AML-193 (cell line): ENCODE results near the gene METAP2.
"Not testable (repeated sequence)": the region's sequence is repeated elsewhere in the genome, so short reads cannot be mapped to it uniquely, and the experiment has no call there.

Source experiments
- DNase-seq, 2 experiments: peaks; one replicate each; lab custom pipeline; 2025; lab: John Stamatoyannopoulos, UW

The METAP2 gene

DNA sequence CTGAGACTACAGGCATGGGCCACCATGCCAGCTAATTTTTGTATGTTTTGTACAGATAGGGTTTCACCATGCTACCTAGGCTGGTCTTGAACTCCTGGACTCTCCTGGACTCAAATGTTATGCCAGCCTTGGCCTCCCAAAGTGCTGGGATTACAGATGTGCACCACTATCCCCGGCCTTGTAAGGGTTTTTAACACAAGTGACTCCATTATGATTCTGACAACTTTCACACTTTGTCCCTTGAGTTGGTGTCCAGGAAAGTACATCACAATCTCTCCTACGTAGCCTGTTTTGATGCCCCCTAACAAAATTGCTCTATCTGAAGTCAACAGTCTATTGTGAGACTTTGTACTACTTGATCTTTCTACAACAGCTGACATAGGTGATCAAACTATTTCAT, 11.4 kb upstream of the METAP2 start:
- DNase-seq: no peak

DNA sequence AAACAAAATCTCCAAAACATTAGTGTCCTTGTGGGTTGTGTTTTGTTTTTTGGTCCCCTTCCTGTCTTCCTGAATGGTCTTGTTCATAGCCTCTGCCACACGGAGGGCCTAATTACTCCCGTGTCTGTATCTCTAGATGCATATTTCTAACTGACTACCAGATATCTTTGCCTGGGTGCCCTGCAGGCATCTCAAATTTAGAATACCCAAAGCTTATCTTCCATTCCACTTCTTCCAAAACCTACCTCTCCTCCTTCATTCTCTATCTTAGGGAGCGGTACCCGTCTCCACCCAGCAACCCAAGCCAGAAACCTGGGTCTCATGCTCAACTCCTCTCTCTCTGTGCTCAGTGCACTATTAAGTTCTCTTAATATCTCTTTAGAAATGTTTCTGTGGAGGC, 10.9 kb upstream of the METAP2 start:
- DNase-seq: no peak

DNA sequence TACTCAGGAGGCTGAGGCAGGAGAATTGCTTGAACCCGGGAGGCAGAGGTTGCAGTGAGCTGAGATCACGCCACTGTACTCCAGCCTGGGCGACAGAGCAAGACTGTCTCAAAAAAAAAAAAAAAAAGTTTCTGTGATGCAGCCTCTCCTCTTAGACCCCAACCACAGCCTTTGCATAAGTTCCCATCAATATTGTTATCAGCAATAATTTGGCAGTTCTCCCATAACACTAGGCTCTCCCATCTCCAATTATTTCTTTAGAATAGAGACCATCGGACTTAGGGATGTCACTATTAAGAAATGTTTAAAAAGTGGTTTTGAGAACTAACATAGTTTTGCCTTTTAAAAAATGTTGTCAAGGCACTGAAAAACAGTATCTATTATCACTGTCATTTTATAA, 10.2 kb upstream of the METAP2 start:
- DNase-seq: not testable (repeated sequence)

DNA sequence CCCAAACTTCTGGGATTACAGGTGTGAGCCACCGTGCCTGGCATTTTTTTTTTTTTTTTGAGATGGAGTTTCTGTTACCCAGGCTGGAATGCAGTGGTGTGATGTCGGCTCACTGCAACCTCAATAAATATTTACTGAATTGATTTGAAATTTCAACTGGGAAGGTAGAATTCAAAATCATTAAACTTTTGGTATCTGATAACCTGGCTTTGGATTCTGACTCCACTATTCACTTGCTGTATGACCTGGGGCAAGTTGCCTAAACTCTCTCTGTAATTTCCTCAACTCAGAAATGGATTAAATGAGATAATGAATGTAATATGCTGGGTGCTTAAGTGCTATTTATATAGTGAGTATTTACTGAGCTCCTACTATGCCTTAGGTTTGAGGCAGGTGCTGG, 8.7 kb upstream of the METAP2 start:
- no peak for DNase-seq

DNA sequence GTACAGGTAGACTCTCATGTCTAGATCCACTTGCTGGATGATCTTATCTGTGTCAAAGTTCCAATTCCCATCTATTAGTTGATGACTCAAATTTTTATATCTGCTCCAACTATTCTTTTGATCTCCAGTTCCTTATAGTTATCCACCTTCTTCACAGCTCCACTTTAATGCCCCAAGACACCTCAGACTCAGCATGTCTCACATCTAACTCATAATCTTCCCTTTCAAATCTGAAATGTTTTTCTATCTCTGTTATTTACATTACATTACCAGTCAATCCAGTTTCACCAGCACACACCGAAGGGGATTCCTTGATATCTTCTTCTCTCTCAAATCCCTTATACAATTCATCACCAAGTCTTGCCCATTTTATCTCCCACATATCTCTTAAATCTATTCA, 3.7 kb upstream of the METAP2 start:
- no peak for DNase-seq

DNA sequence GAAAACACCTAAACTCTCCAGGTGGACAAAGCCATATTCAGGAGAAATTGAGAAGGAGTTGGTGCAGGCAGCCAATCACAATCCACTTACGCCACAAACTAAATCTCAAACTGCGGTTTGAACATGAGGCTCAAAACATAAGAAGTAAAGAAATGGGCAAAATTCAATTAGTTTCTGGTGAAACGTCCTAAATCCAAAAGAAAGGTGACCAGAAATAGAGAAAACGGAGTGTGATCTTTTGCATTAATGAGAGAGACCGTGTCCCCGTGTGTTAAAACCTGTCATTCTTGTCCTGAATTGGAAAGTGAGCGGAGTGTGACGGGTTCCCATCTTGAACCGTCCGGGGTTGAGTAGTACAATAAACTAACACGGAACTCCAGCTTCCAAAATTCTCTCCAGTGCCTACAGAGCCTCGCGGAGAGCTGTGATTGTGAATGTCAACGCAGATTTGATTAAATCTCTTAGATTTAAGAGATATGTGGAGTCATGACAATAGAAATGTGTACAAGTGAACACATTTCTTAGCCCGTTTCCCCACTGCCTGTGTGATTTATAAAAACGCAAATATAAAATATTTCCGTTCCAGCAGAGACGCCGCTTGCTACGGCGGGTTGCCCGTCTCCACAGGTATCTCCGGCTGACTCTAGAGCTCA, 595 bp upstream of the METAP2 start:
- no peak for DNase-seq

DNA sequence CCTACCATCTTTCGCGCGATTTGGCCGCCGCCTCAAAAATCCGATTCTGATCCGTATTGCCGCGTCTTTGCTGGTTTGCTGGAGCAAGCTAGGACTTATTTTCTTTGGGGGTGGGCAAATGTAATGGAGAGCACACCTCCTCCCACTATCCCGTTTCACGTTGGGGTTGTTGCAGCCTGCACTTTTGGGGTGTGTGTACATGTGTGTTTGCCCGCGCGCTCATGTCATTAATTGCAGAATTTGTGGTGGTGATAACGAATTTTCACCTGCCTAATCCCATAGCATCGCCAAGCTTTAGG, 657 bp downstream of the METAP2 start:
- DNase-seq: no peak

DNA sequence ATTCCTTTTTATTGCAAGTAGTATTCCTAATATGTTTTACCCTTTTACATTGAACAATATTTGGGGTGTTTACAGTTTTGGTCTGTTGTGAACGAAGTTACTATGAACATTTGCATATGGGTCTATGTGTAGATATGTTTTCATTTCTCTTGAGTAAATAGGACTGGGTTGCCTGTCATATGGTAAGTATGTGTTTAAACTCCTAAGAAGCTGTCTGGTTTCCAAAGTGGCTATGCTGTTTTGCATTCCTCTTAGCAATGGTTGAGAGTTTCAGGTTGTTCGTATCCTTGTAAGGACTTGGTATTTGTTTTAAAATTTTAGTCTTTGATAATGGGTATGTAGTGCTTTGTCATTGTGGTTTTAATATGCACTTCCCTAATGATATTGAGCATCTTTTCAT, 6.3 kb downstream of the METAP2 start:
- no peak for DNase-seq

DNA sequence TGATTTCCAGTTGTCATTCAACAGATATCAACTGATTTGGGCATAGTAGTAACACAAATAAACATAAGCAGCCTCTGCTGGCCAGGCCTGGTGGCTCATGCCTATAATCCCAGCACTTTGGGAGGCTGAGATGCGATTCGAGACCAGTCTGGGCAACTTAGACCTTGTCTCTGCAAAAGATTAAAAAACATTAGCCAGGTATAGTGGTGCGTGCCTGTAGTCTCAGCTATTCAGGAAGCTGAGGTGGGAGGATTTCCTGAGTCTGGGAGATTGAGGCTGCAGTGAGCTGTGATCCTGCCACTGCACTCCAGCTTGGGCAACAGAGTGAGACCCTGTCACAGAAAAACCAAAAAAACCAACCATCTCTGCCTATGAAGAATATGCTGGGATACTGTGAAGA, 7.1 kb downstream of the METAP2 start:
- no peak for DNase-seq

DNA sequence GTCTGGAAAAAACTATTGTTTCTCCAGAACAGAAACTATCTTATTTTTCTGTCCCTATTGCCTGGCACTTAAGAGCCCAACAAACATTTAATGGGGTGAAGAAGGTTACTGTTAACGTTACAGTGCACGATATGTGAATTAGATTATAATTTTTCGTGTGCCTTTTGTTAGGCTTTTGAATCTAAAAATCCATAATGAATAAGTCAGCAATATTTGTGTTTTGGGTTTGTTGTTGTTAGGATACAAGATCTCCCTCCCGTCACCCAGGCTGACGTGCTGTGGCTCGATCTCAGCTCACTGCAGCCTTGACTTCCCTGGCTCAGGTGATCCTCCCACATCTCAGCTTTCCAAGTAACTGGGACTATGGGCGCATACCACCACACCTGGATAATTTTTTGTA, 7.9 kb downstream of the METAP2 start:
- DNase-seq: no peak

DNA sequence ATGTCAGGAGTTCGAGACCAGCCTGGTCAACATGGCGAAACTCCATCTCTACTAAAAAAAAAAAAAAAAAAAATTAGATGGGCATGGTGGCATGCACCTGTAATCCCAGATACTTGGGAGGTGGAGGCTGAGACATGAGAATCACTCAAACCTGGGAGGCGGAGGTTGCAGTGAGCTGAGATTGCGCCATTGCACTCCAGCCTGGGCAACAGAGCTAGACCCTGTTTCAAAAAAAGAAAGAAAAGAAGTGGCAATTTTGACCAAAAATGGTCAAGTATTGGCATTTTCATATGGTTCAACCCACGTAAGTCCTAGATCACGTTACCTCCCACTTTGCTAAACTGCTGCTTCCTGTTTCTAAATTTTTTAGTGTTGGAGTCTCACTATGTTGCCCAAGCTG, 8.6 kb downstream of the METAP2 start:
- not testable (repeated sequence) for DNase-seq

DNA sequence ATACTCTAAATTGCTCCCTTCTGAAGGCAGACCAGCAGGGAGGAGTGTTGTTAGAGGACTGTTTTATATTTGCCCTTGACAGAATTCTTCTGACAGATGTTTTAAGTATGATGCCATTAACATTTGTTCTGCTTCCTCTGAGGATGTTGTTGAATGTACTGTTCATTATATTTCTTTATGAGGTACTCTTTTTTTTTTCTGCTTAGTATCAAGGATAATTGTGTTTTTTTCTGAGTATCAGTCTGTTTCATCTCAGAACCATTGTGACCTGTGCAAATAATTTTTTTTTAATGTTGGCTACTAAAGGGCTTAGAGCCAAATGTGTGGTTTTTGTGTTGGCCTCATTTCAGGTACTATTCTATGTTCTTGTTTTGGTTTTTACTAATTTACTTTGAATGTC, 10.6 kb downstream of the METAP2 start:
- no peak for DNase-seq

DNA sequence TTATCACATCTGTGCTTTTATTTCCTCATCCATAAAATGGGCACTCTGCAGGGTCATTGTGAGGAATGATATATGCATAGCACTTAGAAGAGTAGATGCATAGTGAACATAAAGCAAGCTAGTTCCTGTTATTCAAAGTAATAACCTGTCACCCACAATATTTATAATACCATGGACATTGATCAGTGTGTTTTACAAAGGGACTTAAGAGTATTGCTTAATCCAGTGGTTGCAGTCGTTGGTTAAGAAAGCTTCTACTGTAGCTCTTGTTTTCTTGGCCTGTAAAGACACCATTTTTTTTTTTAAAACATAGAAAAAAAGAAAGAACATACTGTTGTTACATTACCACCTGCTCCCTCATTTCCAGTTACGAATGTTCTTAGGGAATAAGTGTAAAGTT, 13.1 kb downstream of the METAP2 start:
- DNase-seq: peak; percentile 24 to 29

DNA sequence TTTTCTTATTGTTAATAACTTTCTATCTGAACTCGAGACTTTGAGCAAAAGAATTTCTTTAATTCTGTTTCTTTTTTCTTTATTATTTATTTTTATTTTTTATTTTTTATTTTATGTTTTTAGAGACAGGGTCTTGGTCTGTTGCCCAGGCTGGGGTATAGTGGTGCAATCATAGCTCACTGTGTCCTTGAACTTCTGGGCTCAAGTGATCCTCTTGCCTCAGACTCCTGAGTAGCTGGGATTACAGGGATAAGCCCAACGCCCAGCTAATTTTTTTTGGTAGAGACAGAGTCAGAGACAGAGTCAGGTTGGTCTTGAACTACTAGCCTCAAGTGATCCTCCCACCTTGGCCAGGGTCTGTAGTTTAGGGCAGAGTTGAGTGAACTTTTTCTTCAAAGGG, 18.5 kb downstream of the METAP2 start:
- DNase-seq: no peak

DNA sequence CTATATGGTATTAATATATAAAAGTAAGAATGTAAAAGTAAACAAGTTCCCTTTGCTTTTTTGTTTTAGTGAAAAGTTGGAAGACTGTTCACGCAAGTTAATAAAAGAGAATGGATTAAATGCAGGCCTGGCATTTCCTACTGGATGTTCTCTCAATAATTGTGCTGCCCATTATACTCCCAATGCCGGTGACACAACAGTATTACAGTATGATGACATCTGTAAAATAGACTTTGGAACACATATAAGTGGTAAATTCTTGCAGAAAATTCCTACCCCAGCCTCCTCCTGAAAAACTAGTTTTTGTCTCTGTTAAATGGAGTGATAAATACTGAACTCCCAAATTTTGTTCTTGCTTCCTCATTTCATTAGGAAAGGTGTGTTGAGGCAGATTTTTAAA, 20.9 kb downstream of the METAP2 start:
- no peak for DNase-seq

DNA sequence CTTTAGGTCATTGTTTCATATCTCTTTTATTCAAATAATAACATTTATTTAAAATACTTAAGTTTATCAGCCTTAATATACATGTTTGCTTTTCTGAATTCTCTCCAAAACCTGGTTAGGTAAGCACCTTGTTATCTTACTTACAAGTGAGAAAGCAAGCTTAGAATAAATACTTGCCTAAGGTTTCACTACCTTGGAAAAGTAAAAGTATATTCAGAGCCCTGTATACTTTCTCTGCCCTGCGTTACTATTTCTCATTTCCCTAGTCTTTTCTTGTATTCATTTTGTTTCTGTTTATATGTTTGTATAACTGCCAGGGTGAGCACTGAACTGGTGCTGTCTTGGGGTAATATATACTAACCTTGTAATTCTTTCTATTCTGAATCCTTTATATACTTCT, 21.5 kb downstream of the METAP2 start:
- DNase-seq: no peak

DNA sequence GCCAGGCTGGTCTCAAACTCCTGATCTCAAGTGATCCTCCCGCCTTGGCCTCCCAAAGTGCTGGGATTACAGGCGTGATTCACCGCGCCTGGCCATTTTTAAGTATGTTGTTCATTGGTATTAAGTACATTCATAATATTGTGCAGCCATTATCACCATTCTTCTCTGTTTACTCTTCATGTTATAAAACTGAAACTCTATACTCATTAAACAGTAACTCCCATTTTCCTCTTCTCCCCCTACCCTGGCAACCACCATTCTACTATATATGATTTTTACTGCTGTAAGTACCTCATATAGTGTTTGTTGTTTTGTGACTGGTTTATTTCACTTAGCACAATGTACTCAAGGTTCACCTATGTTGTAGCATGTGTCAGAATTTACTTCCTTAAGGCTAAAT, 23.1 kb downstream of the METAP2 start:
- no peak for DNase-seq

DNA sequence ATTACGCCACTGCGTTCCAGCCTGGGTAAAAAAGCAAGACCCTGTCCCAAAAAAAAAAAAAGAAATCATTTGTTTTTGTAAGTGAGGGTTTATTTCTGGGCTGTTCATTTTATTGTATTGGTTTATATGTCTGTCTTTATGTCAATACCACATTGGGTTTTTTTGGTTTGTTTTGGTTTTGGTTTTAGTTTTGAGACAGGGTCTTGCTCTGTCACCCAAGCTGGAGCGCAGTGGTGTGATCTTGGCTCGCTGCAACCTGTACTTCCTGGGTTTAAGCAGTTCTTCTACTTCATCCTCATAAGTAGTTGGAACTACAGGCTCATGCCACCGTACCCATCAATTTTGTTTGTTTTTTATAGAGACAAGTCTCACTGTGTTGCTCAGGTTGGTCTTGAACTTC, 25.0 kb downstream of the METAP2 start:
- DNase-seq: no peak

DNA sequence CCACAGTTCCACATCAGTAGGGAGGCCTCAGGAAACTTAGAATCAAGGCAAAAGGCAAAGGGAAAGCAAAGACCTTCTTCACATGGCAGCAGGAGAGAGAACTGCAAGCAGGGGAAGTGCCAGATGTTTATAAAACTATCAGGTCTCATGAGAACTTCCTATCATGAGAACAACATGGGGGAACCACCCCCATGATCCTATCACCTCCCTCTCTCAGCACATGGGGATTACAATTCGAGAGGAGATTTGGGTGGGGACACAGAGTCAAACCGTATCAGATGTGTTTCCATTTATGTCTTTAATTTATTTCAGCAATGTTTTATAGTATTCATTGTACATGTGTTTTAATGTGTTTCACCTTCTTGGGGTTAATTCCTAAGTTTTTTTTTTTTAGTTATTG, 25.8 kb downstream of the METAP2 start:
- DNase-seq: no peak

DNA sequence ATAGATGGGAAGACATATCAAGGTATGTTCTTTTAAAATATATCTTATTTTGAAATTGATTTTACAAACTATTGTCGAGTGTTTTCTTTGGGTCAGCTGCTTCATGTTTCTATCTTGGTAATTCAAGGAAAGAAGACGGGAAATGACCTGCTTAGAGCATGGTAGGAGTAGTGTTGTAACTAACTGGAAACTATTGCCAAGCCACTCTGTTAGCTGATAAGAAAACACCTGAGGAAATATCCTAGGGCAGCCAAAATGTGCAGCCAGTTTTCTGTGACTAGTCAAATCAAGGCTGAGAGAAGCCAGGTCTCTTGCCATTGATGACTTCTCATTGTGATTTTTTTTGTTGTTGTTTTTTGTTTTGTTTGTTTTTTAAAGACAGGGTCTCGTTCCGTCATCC, 30.2 kb downstream of the METAP2 start:
- no peak for DNase-seq

DNA sequence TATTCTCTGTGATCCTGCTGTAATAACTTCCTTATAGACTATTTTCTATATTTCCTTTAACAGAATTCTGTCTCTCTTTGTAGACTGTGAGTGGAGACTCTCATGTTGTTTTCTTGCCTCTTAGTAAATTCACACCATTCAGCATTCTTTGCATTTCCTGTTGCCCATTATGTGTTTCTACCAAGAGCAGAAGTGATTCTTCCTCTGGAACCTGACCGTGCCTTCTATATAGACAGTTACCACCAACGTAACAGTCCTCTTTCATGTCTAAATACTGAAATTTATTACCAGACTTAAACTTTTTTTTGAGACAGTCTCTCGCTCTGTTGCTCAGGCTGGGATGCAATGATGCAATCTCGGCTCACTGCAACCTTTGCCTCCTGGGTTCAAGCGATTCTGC, 31.1 kb downstream of the METAP2 start:
- DNase-seq: no peak

DNA sequence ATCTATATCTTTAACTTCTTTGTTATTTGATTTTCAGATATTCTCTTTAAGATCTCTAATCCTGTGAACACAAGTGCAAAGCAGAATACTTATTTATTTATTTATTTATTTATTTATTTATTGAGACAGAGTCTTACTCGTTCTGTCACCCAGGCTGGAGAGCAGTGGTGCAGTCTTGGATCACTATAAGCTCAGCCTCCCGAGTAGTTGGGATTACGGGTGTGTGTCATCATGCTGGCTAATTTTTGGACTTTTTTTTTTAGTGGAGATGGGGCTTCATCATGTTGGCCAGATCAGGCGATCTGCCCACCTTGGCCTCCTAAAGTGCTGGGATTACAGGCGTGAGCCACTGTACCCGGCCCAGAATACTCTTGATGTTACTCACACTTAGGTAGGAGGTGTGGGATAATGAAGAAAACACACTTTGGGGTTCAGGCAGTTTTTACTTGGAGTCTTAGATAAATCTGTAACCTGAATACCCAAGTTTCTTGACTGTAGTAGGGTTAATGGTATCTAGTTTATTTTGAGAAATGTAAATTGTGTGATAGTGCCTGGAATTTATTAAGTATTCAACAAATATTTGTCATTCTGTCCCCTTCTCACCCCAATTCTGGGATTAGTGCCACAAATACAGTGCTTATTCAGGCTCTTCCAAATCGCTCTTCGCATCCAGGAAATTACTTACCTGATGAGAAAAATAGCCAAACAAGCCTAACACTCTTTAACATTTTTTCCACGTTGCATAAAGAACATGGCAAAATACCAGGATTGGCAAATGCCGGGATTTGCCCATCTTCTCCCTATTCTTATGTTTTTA, 33.0 kb downstream of the METAP2 start:
- DNase-seq: no peak

DNA sequence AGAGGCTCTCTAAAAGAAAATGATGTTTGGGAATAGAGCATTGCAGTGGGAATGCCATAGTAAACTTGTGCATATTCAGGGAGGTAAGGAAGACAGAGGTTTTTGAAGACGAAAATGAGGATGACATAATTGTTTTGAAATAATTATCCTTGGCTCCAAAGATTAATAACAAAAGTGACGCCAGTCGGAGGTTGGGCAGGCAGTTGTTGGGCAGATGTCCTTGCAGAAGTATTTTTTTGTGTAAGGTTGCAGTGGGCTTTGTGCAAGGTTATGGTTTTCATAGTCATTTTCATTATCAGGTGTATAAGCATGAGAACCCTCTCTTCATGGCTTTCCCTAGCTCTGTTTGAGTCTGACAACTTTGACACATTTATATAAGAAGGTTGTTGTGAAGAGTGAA, 35.3 kb downstream of the METAP2 start:
- DNase-seq: no peak

DNA sequence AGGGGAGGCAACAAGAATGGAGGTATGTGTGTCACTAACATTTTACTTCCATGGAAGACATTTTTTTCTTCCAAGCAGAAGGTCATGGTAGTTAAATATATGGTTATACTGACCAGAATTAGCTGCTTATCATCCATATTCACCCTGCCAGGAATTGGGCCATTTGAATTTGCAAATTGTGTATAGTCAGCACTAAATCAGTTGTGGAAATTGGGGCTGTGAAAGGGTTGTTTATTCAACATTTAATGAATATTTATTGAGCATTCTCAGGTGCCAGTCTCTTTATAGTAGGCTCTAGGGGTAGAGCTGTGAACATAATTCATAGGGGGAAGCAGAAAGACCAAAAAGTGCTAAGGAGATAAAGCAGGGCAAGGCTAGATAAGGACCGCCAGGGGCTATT, 38.0 kb downstream of the METAP2 start:
- no peak for DNase-seq
